HepG2 (cell line): Measurements from ENCODE around the gene CPNE4. TPM values are rescaled to one million over a fixed set of nuclear protein-coding genes. Genes with fewer than 3 reads are reported as not detected.

Source experiments
- ATF7-NPFF ChIP-seq: sonication (generic); formaldehyde crosslinking; IDR thresholded peaks from 2 replicates; pipeline ENCODE4 v1.8.1; 2023; ENCODE audit warnings: mild to moderate bottlenecking, low read depth, missing genetic modification reagents, moderate library complexity
- BATF2 ChIP-seq: sonication (generic); formaldehyde crosslinking; IDR thresholded peaks from 2 replicates; pipeline ENCODE4 v1.8.0; 2022; ENCODE audit warnings: mild to moderate bottlenecking, missing genetic modification reagents, moderate library complexity
- CREBL2 ChIP-seq: sonication (generic); formaldehyde crosslinking; IDR thresholded peaks from 2 replicates; pipeline ENCODE4 v1.8.1; 2023; ENCODE audit warnings: missing genetic modification reagents, mild to moderate bottlenecking, borderline replicate concordance
- DNMT1 ChIP-seq: sonication (generic); formaldehyde crosslinking; IDR thresholded peaks from 2 replicates; pipeline ENCODE4 v1.5.1; 2020; ENCODE audit warnings: mild to moderate bottlenecking, missing genetic modification reagents
- ELF4 ChIP-seq: sonication (generic); formaldehyde crosslinking; IDR thresholded peaks from 2 replicates; pipeline ENCODE4 v1.5.0; 2020; ENCODE audit warnings: missing genetic modification reagents, mild to moderate bottlenecking, moderate library complexity, borderline replicate concordance
- IKZF1 ChIP-seq: fragments of 450-650 bp; IDR thresholded peaks from 2 replicates; pipeline ENCODE4 v1.7.1; 2016
- MYC ChIP-seq: sonication (generic); formaldehyde crosslinking; IDR thresholded peaks from 2 replicates; pipeline ENCODE4 v1.9.0; 2021; ENCODE audit warnings: missing genetic modification reagents, borderline replicate concordance
- NFIB ChIP-seq: sonication (generic); formaldehyde crosslinking; IDR thresholded peaks from 2 replicates; pipeline ENCODE4 v1.9.0; 2021; ENCODE audit warnings: missing genetic modification reagents, mild to moderate bottlenecking, borderline replicate concordance
- NFYB ChIP-seq: sonication (generic); formaldehyde crosslinking; IDR thresholded peaks from 2 replicates; pipeline ENCODE4 v1.4.0; 2020; ENCODE audit warnings: missing genetic modification reagents
- NR2F1 ChIP-seq, 2 experiments: fragments of 450-650 bp in 1 of 2; formaldehyde crosslinking in 1 of 2; IDR thresholded peaks; 2 replicates each; pipeline versions ENCODE4 v1.5.0 to v1.6.1; 2016 to 2020; ENCODE audit warnings: mild to moderate bottlenecking in 1 of 2, missing compliant biosample characterization in 1 of 2, missing genetic modification reagents in 1 of 2, moderate library complexity in 1 of 2
- RAD21 ChIP-seq: fragments of 450-650 bp; formaldehyde crosslinking; IDR thresholded peaks from 2 replicates; pipeline ENCODE4 v1.5.0; 2020; ENCODE audit warnings: mild to moderate bottlenecking
- SCMH1 ChIP-seq: sonication (generic); formaldehyde crosslinking; IDR thresholded peaks from 2 replicates; pipeline ENCODE4 v1.9.0; 2021; ENCODE audit warnings: missing genetic modification reagents, mild to moderate bottlenecking, borderline replicate concordance
- TCF7 ChIP-seq: sonication (generic); IDR thresholded peaks from 2 replicates; pipeline ENCODE4 v1.6.1; 2016; ENCODE audit warnings: antibody characterized with exemption, low read depth
- TEAD3 ChIP-seq: optimal IDR thresholded peaks from 2 replicates; pipeline ENCODE3; 2016; ENCODE audit warnings: borderline replicate concordance
- ZFX ChIP-seq: sonication (generic); formaldehyde crosslinking; IDR thresholded peaks from 2 replicates; pipeline ENCODE4 v1.4.0; 2020; ENCODE audit warnings: mild to moderate bottlenecking, low read depth, missing genetic modification reagents, moderate library complexity
- ZMAT3 ChIP-seq: sonication (generic); formaldehyde crosslinking; conservative IDR thresholded peaks from 2 replicates; pipeline ENCODE4 v1.7.0; 2021; ENCODE audit warnings: missing genetic modification reagents
- ZNF329 ChIP-seq: sonication (generic); formaldehyde crosslinking; IDR thresholded peaks from 2 replicates; pipeline ENCODE4 v1.9.0; 2021; ENCODE audit warnings: low read depth, mild to moderate bottlenecking, missing genetic modification reagents
- ZNF552 ChIP-seq: sonication (generic); formaldehyde crosslinking; IDR thresholded peaks from 2 replicates; pipeline ENCODE4 v1.9.0; 2022; ENCODE audit warnings: missing genetic modification reagents, mild to moderate bottlenecking, borderline replicate concordance
- ZNF577 ChIP-seq: sonication (generic); formaldehyde crosslinking; IDR thresholded peaks from 2 replicates; pipeline ENCODE4 v1.4.0; 2020; ENCODE audit warnings: mild to moderate bottlenecking, low read depth, missing genetic modification reagents, borderline replicate concordance
- polyA plus RNA-seq, 8 experiments: library from polyadenylated mRNA; depleted of rRNA in 3 of 8; stranded (reverse) in 7 of 8; unstranded in 1 of 8; fragments of >200 nt; fragmentation: Illumina TruSeq in 4 of 8; extraction: Trizol in 4 of 8; gene quantifications; 2 replicates each; pipeline versions ENCODE4 v1.2.1 to v1.2.3, GENCODE V29; 2011 to 2016; ENCODE audit warnings: low read depth in 4 of 8, missing spikeins in 1 of 8, mixed read lengths in 1 of 8; ENCODE audit not compliant: insufficient read depth in 1 of 8
- total RNA-seq, 5 experiments: library from RNA; depleted of rRNA; stranded (reverse); fragments of >200 nt; fragmentation: Illumina TruSeq; extraction: Trizol; gene quantifications; 2 replicates each; pipeline ENCODE4 v1.2.3, GENCODE V29; 2016; ENCODE audit warnings: low read depth in 1 of 5
- TF ChIP-seq, protein P1 (sequence below): sonication (generic); formaldehyde crosslinking; IDR thresholded peaks from 2 replicates; pipeline ENCODE4 v1.5.0; 2020; ENCODE audit warnings: mild to moderate bottlenecking, missing genetic modification reagents, moderate library complexity

Gene CPNE4
- total and polyA plus RNA-seq, 2 of the 13 experiments (the other 11 are each of a cell fraction or from before 2014, with no cell fraction given), result not detected

- TF ChIP-seq SCMH1 (CRISPR knock-in tag) (no peak), CREBL2 (no peak), NR2F1 (CRISPR knock-in tag; IDR thresholded peaks at IDR 0.05) (no peak), ELF4 (CRISPR knock-in tag) (no peak), ZMAT3 (CRISPR knock-in tag) (no peak), IKZF1 (no peak), ZNF329 (CRISPR knock-in tag) (0 out of 2 replicates have a peak, but pooled peaks have one; percentile 24), ZNF552 (no peak), NFYB (CRISPR knock-in tag) (no peak), RAD21 (CRISPR knock-in tag) (0 out of 2 replicates have a peak, but pooled peaks have one; percentile 23), TEAD3 (CRISPR knock-in tag) (peak; percentile 9), ZNF577 (CRISPR knock-in tag) (no peak), MYC (peak; percentile 36; the same call in 1 of the 2 replicates), BATF2 (no peak), NFIB (CRISPR knock-in tag) (no peak), TCF7 (no peak), ATF7-NPFF (CRISPR knock-in tag) (no peak), DNMT1 (CRISPR knock-in tag) (no peak), ZFX (CRISPR knock-in tag) (peak; percentile 36; the same call in 1 of the 2 replicates)
- TF ChIP-seq, protein P1, sequence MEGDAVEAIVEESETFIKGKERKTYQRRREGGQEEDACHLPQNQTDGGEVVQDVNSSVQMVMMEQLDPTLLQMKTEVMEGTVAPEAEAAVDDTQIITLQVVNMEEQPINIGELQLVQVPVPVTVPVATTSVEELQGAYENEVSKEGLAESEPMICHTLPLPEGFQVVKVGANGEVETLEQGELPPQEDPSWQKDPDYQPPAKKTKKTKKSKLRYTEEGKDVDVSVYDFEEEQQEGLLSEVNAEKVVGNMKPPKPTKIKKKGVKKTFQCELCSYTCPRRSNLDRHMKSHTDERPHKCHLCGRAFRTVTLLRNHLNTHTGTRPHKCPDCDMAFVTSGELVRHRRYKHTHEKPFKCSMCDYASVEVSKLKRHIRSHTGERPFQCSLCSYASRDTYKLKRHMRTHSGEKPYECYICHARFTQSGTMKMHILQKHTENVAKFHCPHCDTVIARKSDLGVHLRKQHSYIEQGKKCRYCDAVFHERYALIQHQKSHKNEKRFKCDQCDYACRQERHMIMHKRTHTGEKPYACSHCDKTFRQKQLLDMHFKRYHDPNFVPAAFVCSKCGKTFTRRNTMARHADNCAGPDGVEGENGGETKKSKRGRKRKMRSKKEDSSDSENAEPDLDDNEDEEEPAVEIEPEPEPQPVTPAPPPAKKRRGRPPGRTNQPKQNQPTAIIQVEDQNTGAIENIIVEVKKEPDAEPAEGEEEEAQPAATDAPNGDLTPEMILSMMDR (CRISPR knock-in tag), result peak; percentile 68
- TF ChIP-seq, all 625 proteins: peak for 22
Measured at GRCh38 chr3:131526801-131527347, 507.9 kb downstream of the CPNE4 start (continued).
